SK-N-SH (cell line): ENCODE results near the gene UCP3.

Source experiments
- JUND ChIP-seq: IDR thresholded peaks from 2 replicates; pipeline ENCODE4 v1.4.0; 2012
- POLR2AphosphoS5 ChIP-seq: IDR thresholded peaks from 2 replicates; pipeline ENCODE4 v1.6.1; 2012; ENCODE audit warnings: low read depth, low read length
- TAF1 ChIP-seq: IDR thresholded peaks from 2 replicates; pipeline ENCODE4 v1.6.1; 2012; ENCODE audit warnings: low read depth, mild to moderate bottlenecking, low read length, moderate library complexity, borderline replicate concordance
- TF ChIP-seq, protein P1 (sequence below): fragments of 200-600 bp; sonication (generic); IDR thresholded peaks from 2 replicates; pipeline ENCODE4 v1.6.1; 2017; ENCODE audit warnings: antibody characterized with exemption, mild to moderate bottlenecking, moderate library complexity

DNA sequence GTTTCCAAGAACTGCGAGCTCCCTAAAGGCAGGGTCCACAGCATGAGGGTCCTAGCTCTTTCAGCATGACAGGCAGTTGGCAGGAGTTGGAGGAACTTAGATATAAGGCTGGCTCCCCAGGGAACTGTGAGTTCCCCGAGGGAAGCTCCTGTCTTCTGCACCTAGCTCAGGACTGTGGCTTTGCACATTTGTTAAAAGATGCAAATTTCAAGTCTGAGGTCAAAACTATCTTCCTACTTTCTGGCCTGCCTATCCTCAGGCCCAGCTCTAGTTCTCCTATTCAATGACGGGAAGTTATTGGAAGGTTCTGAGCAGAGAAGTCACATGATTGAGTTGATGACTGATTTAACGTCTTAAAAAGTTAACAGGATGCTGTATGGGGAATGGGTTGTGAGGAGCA is 11.7 kb upstream of the UCP3 start:
- TF ChIP-seq, protein P1, sequence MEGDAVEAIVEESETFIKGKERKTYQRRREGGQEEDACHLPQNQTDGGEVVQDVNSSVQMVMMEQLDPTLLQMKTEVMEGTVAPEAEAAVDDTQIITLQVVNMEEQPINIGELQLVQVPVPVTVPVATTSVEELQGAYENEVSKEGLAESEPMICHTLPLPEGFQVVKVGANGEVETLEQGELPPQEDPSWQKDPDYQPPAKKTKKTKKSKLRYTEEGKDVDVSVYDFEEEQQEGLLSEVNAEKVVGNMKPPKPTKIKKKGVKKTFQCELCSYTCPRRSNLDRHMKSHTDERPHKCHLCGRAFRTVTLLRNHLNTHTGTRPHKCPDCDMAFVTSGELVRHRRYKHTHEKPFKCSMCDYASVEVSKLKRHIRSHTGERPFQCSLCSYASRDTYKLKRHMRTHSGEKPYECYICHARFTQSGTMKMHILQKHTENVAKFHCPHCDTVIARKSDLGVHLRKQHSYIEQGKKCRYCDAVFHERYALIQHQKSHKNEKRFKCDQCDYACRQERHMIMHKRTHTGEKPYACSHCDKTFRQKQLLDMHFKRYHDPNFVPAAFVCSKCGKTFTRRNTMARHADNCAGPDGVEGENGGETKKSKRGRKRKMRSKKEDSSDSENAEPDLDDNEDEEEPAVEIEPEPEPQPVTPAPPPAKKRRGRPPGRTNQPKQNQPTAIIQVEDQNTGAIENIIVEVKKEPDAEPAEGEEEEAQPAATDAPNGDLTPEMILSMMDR = no peak
- TF ChIP-seq TAF1 (no peak), JUND (no peak), POLR2AphosphoS5 (no peak)
